NCI-H2227 (cell line): ENCODE measurements around the gene MID1.

ENCODE experiments used
- DNase-seq: peaks from one replicate; lab custom pipeline; 2025; ENCODE audit not compliant: unreplicated experiment; lab: John Stamatoyannopoulos, UW

The MID1 gene

DNA sequence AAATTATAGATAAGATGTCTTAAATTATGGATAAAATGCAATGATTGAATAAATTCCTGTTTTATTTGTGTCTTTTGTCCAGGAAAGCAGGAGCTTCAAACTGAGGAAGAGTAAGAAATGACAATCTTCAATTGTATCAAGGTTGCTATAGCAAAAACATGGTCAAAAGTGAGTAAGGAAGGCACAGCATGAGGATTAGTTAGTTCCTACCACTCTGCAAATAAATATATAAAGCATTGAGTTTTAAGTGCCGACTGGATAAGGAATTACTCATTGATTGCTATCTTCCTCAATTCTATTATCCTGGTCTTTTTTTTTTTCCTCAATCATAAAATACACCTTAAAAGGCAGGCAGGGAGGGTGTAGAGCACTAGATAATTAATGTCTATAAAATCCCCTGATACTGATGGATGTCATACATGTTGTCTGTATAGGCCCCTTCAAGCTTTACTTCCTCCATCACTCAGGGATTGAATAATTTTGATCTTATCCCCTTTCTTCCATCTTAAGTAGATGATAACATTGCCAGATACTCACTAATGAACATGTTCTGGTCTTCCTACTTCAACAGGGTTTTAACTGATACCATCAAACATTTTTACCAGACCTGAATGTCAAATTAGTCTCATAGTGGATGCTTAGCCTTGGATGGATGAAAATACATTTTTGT lies 86.6 kb downstream of the MID1 start:
- no peak for DNase-seq

DNA sequence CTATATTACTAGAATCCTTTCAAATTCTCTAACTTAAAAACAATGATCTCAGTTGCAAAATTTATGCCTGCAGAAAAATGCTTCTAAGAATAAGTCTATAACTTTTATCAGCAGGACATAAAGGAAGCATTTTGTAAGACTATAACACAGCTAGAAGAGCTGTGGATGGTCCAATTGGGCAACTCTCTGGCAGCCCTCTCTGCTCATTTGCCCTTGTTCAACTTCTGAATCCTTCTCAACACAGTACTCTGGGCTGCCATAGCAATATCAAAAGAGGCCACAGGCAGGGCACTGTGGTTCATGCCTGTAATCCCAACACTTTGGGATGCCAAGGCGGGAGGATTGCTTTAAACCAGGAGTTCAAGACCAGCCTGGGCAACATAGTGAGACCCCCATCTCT lies 88.5 kb downstream of the MID1 start:
- no peak for DNase-seq

DNA sequence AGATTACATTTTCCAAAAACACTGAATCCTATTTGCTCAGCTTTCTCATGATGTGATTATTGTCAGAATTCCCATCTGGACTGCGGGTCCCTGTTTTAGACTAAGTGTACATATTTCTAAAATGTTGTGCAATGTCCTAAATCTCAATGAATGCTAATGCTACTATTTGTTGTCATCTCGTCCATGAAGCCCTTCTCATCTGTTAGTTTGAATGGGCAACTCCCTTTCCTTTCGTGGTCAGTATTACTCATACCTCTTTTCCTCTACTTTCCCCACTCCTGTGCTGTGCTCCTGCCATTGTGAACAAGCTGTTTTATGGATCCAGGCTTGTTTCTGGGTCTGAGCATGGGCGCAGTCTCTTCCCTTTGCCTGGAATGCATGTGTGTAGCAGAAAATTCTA lies 91.0 kb downstream of the MID1 start:
- no peak for DNase-seq

DNA sequence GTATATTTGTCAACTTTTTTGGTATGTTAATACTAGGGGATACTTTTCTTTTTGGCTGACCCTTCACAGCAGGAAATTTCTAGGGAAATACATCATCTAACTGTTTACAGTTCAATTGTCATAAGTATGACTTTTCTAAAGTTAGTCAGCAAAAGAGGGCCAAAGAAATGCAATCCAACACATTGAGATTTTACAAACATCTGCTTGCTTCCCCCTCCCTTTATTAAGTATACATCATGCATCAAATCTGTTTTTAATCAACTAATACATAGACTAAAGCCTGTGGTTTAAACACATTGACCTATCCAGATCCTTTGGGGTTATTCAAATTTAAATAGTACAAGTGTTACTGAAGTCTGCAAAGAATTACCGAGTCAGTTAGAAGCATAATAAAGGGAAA lies 93.9 kb downstream of the MID1 start:
- DNase-seq, result no peak

DNA sequence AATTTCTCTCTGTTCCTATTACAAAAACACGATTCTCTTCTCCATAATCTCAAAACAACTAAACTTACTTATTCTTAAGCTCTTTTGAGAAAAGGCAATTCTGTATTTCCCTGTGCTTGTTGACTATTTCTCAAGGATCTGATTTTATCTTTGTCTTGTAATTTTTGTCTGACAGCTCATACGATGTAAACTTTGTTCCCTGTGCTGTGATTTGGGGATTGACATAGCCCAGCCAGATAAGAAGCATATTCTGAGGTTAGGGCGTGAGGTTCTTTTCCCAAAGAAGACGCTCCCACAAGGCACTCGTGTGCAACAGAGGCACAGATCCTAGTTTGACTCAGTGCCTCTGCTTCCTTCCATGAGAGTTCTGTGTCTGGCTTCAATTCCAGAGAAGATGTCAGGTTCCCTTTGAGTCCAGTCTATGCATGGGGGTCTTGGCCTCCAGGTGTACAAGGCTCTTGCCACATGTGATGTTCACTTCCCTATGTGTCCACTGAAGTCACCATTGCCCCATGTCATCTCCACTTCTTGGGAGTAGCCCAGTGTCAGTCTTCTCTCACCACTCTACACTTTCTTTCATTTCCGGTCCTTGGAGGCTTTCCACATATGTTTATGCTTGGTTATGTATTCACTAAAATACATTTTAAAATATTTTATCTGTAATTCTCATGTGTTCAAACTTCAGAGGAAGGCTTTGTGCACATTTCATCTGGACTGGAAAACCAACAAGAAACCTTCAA lies 94.8 kb downstream of the MID1 start:
- no peak for DNase-seq

DNA sequence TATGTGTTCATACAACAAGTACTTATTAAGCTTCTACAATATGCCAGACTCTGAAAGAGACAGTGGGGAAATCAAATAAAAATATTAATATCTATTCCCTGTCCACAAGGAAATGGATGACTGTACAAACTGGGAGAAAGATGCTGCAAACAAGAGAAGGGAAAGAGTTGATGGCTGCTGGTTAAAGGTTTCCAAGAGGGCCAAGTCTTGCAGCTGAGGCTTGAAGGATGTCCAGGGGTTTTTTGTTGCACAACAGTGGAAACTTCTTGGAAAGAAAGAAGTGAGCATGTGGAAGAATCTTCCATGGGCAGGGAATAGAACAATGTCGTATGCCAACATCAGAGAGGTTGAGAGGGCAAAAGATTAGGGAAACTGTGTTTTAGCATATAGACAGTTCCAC lies 95.8 kb downstream of the MID1 start:
- no peak for DNase-seq

DNA sequence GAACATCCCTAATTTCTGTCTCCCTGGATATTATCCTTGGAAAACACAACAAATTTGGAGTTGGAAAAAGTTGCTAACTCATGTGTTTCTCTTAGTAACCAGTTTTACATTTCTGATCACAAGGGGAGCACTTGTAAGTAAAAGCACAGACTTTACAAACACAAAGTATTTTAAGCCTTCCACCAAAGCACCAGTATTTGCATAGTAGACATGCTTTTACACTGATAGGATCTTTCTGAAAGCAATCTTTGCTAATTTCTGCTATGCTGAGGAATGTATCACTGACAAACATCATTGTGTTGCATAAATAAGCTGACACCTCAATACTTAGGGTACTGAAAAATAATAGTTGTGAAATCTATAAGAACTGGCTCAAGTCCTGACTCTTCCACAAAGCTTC lies 100.6 kb downstream of the MID1 start:
- no peak for DNase-seq

DNA sequence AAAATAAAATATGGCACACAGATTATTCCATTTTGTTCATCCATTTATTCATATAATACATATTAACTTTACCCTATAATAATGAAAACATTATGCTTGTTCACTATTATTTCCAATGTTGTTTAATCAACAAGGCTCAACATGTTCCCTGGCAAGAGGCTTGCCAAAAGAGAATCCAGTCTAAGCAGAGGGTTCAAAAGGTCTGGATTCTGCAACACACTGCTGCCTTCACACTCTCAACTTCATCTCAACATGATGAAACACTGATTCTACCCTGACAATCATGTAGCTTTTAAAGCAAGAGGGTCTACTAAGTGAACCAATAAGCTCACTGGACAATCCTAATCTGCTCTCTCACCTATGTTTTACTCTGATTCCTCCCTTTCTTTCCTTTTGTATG lies 101.1 kb downstream of the MID1 start:
- DNase-seq, result no peak

DNA sequence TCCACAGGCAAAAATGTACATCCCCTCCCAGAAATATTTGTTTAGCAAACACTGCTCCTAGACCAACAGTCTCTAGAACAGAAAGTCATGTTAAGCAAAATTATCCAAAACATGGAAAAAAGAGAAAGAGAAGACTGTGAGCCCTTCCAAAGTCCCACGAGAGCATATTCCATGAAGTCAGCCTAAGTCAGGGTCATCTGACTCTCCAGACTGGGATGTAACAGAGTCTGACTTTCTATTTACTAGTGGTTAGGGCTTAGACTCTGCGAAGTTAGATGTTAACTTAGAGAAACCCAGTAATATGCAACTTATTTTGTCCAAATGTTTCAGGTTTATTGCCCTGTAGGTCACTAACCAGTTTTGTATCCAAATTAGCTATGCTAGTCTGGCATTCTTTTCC lies 102.3 kb downstream of the MID1 start:
- no peak for DNase-seq

DNA sequence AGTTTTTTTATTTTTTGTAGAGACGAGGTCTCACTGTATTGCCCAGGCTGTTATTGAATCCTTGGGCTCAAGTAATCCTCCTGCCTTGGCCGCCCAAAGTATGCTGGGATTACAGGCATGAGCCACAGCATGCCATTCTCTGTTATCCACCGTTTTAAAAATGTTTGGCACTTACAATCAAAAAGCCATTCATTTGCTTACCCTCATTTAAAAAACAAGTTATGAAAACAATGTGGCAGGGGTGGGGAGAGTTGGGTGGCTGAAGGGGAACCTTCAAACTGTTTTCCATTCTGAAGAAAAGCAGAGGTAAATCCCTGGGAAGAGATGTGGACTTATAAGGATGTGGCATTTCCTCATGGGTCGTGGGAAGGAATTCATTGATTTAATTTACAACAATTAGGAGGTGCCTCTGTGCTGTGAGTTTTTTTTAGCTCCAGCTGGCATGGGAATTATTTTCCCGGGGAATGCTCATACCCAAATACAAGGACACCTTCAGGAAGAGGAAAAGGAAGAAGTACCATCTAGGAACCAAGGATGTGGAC lies 103.5 kb downstream of the MID1 start:
- no peak for DNase-seq

DNA sequence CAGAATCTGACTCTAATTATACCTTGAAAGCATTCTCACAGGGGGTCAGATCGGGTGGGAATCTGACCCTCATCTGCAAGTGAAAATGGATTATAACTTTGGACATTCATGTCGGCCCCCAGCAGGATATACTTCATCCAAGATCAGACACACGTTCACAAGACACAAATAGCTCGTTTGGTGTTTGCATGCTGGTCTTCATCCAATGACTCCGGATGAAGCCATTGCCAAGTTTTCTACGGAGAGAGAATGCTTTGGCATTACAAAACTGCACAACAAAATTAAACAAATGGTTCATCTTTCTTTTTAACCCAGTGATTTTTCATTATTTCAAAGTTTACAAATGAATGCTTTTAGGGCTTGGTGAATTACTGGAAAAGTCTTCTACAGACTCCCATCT lies 105.5 kb downstream of the MID1 start:
- no peak for DNase-seq

DNA sequence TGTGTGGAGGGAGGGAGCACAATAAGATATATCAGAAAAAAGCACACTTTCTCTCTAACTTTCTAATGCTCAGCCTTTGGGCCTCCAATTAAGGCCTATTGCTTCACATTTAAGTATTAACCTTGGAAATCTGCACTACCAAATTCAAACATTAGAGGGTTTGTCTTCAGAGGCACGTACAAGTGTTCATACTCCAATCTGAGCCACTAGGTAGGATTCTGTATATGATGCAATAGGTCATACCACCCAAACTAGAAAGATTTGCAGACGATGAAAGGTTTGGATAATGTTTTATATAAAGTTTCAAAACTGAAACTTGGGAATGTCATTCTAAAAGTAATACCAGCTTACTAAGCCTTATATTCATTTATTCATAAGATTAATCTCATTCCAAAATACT lies 106.4 kb downstream of the MID1 start:
- DNase-seq, result no peak

DNA sequence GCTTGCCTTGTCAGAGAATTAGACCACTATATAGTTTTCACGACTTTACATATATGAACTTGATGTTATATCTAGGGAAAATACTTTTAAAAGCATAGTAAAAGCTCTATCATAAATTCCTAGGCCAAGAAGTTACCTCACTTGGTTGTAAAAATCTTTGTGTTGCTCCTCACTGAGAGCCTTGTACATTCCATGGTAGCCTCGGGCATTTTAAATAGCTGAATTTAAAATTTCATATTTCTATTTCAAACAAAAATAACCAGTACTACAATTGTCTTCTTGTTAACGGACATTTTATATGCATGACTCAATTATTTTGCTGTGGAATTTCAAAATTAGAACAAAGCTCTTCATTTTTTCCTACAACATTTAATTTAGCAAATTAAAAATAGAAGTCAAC lies 107.6 kb downstream of the MID1 start:
- no peak for DNase-seq

DNA sequence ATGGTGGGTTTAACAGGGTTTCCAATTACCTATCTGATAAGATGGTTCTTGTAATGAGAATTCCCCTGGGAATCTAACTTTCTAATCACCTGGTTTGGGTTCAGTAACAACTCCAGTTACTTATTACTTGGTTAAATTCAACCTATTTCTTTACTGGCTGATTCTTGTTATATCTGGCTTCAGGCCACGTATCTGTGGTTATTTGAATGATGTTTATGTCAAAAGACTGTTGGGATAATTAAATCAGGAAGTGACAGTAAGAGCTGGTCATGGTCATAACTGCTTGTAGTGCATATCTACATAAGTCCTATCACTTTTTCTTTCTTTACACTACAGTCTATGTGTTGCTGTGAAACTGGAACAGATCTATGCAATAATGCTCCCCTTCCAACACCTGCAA lies 108.1 kb downstream of the MID1 start:
- no peak for DNase-seq

DNA sequence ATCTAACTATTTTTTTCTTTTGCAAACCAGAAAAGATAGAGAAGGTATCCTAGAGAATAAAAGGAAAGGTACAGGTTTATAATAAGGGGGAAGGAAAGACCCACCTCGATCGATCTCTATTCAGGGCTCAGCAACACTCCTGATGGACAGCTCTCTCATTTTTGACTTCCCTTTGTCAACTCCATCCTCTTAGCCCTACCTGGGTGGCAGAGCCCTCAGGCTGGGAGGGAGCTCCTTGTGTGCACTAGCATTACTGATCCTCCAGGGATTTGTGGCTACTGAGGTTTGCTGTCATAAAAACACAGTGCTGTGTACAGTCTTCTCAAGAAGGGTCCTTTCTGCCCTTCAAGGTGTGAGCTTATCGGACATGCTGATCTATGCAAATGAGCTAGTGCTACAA lies 111.0 kb downstream of the MID1 start:
- DNase-seq, result no peak

DNA sequence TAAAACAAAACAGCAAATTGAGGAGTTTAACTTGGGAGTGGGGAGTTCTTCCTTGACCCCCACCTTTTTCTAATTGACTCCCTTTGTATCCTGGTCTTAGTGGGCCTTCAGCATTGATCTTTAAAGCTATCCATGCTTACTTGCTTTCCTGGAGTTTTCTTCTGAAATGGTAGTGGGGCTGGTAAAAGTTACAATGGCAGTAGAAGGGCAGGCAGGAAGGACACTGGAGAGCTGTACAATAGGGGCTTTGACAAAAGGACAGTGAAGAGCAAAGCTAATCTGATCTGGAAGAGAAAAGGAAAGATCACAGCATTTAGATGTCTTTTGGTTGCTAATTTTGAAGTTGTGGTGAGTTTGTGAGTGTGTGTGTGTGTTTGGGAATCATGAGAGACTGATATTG lies 111.5 kb downstream of the MID1 start:
- DNase-seq, result no peak

DNA sequence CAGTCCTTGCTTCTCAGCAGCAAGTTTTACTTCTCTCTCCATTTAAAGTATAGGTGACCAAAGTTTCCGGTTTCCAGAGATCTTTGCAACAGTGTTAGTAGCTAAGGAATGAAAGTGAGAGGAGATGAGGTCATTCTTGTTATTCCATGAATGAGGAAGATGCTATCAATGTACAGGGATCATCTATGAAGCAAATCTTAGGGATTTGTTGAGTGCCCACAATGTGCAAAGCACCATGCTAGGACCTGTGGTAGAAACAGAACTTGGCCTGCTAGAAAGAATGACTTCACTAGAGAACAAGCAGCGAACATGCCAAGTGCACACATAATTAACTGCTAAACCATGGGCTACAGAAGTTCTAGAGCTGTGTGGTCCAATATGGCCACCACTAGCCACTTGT lies 112.5 kb downstream of the MID1 start:
- DNase-seq, result no peak

DNA sequence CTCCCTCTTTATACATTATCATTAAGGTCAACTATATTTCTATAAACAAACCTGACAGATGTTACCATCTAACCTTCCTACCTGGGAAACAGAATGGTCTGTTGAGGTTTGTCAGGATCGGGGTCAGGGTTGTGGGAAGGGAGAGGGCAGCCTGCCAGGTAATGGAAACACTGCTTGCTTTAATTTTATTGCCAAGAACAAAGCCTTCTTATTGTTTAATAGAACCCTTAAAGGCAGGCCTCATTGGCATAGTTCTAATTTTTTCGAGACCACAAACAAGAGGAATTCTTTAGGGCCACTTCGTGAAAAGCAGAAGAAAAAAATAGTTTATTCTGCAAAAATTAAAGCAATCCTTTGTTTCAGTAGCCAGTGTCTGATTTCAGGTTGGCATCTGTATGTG lies 113.2 kb downstream of the MID1 start:
- DNase-seq, result no peak

DNA sequence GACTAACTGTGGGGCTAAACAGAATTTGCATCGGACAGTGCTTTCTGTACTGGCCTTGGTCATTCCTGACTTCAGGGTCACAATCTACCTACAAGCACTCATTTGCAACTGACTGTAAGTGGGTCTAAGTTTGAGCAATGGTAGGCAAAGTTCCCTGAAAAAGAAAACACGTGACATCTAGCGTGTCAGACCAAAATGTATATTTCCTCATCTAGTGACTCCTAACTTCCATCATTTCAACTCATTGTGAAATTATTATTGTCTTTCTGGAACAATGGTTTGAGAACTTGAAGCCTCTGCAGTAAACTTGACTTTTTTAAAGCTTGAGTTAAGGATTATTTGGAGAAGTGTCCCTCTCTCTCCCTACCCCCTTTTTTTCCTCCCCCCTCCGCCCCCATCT lies 113.6 kb downstream of the MID1 start:
- DNase-seq, result no peak

DNA sequence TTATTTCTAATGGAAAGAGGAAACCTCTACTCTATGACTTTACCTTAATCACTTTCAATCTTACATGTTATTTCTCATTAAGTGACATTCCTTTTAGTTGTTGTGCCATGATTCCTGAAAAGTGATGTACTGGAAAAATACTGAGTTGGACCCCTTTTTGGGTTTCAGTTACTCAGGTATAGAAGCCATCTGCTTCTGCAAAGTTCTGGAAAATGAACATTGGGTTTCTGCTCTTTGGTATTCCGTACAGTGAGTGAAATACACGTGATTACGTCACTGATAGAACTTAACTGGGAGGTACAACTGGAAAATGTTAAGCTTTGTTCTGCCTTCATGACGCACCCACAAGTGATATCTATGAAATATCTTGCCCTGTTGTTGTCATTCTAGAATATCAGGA lies 114.7 kb downstream of the MID1 start:
- DNase-seq, result no peak

DNA sequence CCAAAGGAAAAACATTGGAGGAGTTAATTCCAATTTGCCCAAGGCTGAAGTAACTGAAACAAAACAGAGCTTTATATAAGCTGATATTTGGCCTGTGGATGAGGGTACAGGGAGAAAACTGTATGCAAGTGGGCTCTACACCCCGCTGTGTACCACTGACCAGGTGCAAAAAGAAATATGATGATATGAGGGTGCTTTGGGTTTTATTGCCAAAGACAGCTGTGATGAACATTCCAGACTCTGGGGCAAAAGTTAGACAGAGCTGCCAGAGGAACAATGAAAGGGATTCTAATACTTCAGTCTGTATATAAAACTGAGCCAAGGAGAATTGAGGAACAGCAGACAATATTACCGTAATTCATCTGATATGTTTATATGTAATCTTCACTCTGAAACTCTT lies 117.4 kb downstream of the MID1 start:
- DNase-seq, result no peak

DNA sequence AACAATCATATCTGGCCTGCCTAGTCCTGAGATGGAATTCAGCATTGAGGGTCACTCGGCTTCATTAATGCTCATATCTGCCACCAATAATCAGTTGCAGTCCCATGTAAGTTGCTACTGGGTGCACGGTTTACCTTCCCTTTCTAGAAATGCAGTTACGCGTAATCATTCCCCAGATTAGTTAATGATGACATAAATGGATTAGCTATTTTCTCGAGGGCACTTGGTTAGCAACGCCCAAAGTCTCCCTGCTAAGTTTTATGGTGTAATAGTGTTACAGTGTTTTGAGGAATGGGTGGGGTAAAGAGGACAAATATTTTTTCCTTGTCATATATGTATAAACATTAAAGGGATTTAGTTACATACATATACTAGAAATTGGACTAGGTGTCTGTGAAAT lies 118.8 kb downstream of the MID1 start:
- DNase-seq, result no peak
